ENCODE measurements around the gene TEAD1.

Gene TEAD1

DNA sequence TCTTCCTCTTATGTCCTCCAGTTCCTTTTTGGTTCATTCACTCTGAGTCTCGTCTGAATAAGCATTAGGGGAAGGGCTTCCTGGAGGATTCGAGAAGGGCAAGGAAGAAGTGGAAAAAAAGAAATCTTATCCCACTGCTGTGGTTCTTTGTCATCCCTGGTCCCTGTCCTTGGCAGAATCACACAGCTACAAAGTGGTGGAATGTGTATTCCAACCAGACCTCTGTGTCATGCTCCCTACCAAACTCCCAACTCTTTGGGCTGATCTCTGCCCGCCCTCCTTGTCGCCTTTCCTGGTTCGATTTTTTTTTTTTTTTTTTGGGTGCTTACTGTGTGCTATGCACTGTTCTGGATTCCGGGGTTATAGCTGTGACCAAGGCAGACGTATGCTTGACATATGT lies 61.0 kb downstream of the TEAD1 start:
- no peak overlapping the region for H3K27ac ChIP-seq (replicated peaks)
- H3K4me3 ChIP-seq (replicated peaks; ENCODE audit: insufficient read depth, low read length) = no peak overlapping the region
- no peak for DNase-seq (ENCODE audit: low read depth in 1 of 2, low spot score in 1 of 2)
- TF ChIP-seq GABPA (IDR thresholded peaks at IDR 0.05; ENCODE audit: low read depth) (no peak), CTCF (IDR thresholded peaks at IDR 0.05; ENCODE audit: insufficient read depth, low read length) (no peak), POLR2AphosphoS5 (IDR thresholded peaks at IDR 0.05; ENCODE audit: low read depth) (no peak), SPI1 (IDR thresholded peaks at IDR 0.05; ENCODE audit: borderline replicate concordance, low read depth) (no peak)
- TF ChIP-seq, protein P1, sequence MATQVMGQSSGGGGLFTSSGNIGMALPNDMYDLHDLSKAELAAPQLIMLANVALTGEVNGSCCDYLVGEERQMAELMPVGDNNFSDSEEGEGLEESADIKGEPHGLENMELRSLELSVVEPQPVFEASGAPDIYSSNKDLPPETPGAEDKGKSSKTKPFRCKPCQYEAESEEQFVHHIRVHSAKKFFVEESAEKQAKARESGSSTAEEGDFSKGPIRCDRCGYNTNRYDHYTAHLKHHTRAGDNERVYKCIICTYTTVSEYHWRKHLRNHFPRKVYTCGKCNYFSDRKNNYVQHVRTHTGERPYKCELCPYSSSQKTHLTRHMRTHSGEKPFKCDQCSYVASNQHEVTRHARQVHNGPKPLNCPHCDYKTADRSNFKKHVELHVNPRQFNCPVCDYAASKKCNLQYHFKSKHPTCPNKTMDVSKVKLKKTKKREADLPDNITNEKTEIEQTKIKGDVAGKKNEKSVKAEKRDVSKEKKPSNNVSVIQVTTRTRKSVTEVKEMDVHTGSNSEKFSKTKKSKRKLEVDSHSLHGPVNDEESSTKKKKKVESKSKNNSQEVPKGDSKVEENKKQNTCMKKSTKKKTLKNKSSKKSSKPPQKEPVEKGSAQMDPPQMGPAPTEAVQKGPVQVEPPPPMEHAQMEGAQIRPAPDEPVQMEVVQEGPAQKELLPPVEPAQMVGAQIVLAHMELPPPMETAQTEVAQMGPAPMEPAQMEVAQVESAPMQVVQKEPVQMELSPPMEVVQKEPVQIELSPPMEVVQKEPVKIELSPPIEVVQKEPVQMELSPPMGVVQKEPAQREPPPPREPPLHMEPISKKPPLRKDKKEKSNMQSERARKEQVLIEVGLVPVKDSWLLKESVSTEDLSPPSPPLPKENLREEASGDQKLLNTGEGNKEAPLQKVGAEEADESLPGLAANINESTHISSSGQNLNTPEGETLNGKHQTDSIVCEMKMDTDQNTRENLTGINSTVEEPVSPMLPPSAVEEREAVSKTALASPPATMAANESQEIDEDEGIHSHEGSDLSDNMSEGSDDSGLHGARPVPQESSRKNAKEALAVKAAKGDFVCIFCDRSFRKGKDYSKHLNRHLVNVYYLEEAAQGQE (IDR thresholded peaks at IDR 0.05; ENCODE audit: insufficient replicate concordance, low read depth) = no peak
- H3K27me3 ChIP-seq (ENCODE audit: insufficient read depth, poor library complexity, severe bottlenecking) = peaks cover 5% of the 10 kb centered on the region

- no peak for DNase-seq (ENCODE audit: low read depth in 1 of 2, low spot score in 1 of 2)
- no peak for TF ChIP-seq POLR2AphosphoS5 (IDR thresholded peaks at IDR 0.05; ENCODE audit: low read depth)
- TF ChIP-seq, protein P1 (IDR thresholded peaks at IDR 0.05; ENCODE audit: insufficient replicate concordance, low read depth) = no peak
- no peak for TF ChIP-seq SPI1 (IDR thresholded peaks at IDR 0.05; ENCODE audit: borderline replicate concordance, low read depth)
- no peak for TF ChIP-seq CTCF (IDR thresholded peaks at IDR 0.05; ENCODE audit: insufficient read depth, low read length)
- TF ChIP-seq GABPA (IDR thresholded peaks at IDR 0.05; ENCODE audit: low read depth) = no peak
Measured at GRCh38 chr11:12737024-12737423, 62.8 kb downstream of the TEAD1 start.

GRCh38 chr11:12741671-12742216 lies 67.5 kb downstream of the TEAD1 start:
- TF ChIP-seq, protein P1 (IDR thresholded peaks at IDR 0.05; ENCODE audit: insufficient replicate concordance, low read depth) = no peak
- TF ChIP-seq SPI1 (IDR thresholded peaks at IDR 0.05; ENCODE audit: borderline replicate concordance, low read depth) (no peak), GABPA (IDR thresholded peaks at IDR 0.05; ENCODE audit: low read depth) (no peak), POLR2AphosphoS5 (IDR thresholded peaks at IDR 0.05; ENCODE audit: low read depth) (no peak), CTCF (IDR thresholded peaks at IDR 0.05; ENCODE audit: insufficient read depth, low read length) (no peak)
- Histone ChIP-seq H3K27ac (replicated peaks) (no peak overlapping the region), H3K4me3 (replicated peaks; ENCODE audit: insufficient read depth, low read length) (no peak overlapping the region), H3K27me3 (ENCODE audit: insufficient read depth, poor library complexity, severe bottlenecking) (peaks cover 2% of the 10 kb centered on the region)
- no peak for DNase-seq (ENCODE audit: low read depth in 1 of 2, low spot score in 1 of 2)

More at GRCh38 chr11:12737024-12737423, 62.8 kb downstream of the TEAD1 start:
- Histone ChIP-seq H3K27ac (replicated peaks) (no peak overlapping the region), H3K27me3 (ENCODE audit: insufficient read depth, poor library complexity, severe bottlenecking) (peaks cover 2% of the 10 kb centered on the region), H3K4me3 (replicated peaks; ENCODE audit: insufficient read depth, low read length) (no peak overlapping the region)
